Activated T-helper 2 cell treated with anti-CD3 and anti-CD28 coated beads, Interferon-gamma antibody, Interleukin-2, Interleukin-4, amounts not matched to agents 10 μg/mL and 5 μg/mL and 100 μg/mL, durations not matched to agents 14 hours and 24 hours and 36 hours (primary cell): ENCODE results near the gene COPS9. TPM values are rescaled to one million over a fixed set of nuclear protein-coding genes. Genes with fewer than 3 reads are reported as not detected.

Experiments used
- DNase-seq: peaks from one replicate; pipeline ENCODE4 v3.0.0; 2021; ENCODE audit warnings: low spot score
- H3K27ac Mint-ChIP-seq: one replicate; pipeline ENCODE4 v1.8.0; 2021; ENCODE audit warnings: mixed read lengths
- H3K27me3 Mint-ChIP-seq: one replicate; pipeline ENCODE4 v1.8.0; 2021; ENCODE audit warnings: low read depth, mixed read lengths
- H3K36me3 Mint-ChIP-seq: one replicate; pipeline ENCODE4 v1.8.0; 2021; ENCODE audit warnings: low read depth, mixed read lengths
- H3K4me1 Mint-ChIP-seq: one replicate; pipeline ENCODE4 v1.8.0; 2021; ENCODE audit warnings: low read depth, mixed read lengths
- H3K4me3 Mint-ChIP-seq: one replicate; pipeline ENCODE4 v1.8.0; 2021; ENCODE audit warnings: low read depth, mild to moderate bottlenecking, moderate library complexity, mixed read lengths
- H3K9me3 Mint-ChIP-seq: one replicate; pipeline ENCODE4 v1.8.0; 2021; ENCODE audit warnings: mixed read lengths
- intact Hi-C: fragments of 100-400 bp; cut with micrococcal nuclease; formaldehyde crosslinking; loops from one replicate; pipeline ENCODE4 v1.15.1; 2023
- total RNA-seq: library from RNA; stranded (reverse); gene quantifications from 2 replicates; pipeline ENCODE4 v1.2.3, GENCODE V29; 2022

Gene COPS9
- total RNA-seq, 1 donor from 2014 or later: 112 TPM

DNA sequence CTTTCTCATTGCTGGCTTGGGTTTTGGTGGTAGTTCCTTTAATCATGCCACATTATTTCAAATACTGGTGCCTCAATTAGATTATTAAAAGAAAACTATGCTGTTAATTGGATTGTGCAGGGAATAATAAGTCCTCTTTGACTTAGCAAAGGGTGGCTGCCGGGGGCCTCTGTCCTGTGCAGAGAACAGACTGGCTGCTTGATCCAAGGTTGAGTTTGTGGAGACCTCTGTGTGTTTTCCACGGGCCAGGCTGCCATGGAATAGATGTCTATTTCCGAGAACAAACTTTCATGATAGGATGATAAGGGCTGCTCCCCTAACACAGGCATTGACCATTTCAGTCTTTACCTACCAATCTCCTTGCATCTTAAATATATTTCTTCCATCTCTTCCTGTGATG lies 34.8 kb upstream of the COPS9 start:
- H3K9me3 Mint-ChIP-seq: no peaks in the 10 kb centered on the region
- H3K36me3 Mint-ChIP-seq: no peaks in the 10 kb centered on the region
- peaks cover 6% of the 10 kb centered on the region for H3K27me3 Mint-ChIP-seq
- H3K27ac Mint-ChIP-seq: no peak overlapping the region
- no peak overlapping the region for H3K4me3 Mint-ChIP-seq
- intact Hi-C loops: no loop called here
- no peaks in the 10 kb centered on the region for H3K4me1 Mint-ChIP-seq
- DNase-seq: no peak

- H3K36me3 Mint-ChIP-seq: no peaks in the 10 kb centered on the region
- intact Hi-C loops: no loop called here
- peaks cover 2% of the 10 kb centered on the region for H3K27me3 Mint-ChIP-seq
- no peaks in the 10 kb centered on the region for H3K4me1 Mint-ChIP-seq
- DNase-seq: no peak
- no peak overlapping the region for H3K27ac Mint-ChIP-seq
- H3K4me3 Mint-ChIP-seq: no peak overlapping the region
- H3K9me3 Mint-ChIP-seq: no peaks in the 10 kb centered on the region
Measured at GRCh38 chr2:240170354-240170735, 34.2 kb upstream of the COPS9 start.

- H3K36me3 Mint-ChIP-seq: no peaks in the 10 kb centered on the region
- no peaks in the 10 kb centered on the region for H3K4me1 Mint-ChIP-seq
- H3K27ac Mint-ChIP-seq: no peak overlapping the region
- intact Hi-C loops: no loop called here
- no peaks in the 10 kb centered on the region for H3K27me3 Mint-ChIP-seq
- no peak overlapping the region for H3K4me3 Mint-ChIP-seq
- DNase-seq: no peak
- H3K9me3 Mint-ChIP-seq: no peaks in the 10 kb centered on the region
Measured at GRCh38 chr2:240169486-240170353, 33.6 kb upstream of the COPS9 start.

DNA sequence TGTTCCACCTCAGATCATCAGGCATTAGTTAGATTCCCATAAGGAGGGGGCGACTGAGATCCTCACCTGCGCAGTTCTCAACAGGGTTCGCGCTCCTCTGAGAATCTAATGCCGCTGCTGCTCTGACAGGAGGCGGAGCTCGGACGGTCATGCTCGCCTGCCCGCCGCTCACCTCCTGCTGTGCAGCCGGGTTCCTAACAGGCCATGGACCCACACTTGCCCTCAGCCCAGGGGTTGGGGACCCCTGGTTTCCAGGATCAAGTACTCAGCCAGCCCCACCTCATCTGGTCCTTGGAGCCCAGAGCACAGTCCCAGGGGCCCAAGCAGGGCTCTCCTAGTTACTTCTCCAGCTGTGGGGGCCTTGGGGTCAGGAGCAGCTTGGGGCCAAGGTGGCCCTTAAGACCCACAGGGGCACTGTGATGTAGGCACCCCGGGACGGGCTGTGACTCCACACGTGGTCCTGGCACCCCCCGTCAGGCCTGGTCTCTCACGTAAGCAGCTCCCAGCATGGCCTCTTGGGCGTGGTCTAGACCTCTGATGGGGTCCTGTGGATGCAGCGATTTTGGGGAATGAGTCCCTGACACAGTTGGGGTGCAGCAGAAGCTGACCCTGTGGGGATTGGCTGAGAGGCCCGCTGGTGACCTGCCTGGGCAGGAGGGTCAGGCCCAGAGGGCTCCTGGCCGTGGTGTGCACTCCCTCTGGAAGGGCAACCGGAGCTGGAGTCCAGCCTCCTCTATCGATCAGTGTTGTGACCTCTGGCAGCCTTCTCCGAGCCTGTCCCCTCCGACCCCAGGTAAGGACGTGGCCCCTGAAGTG lies 32.6 kb upstream of the COPS9 start:
- H3K4me1 Mint-ChIP-seq: no peaks in the 10 kb centered on the region
- no peak for DNase-seq
- intact Hi-C loops: no loop called here
- no peaks in the 10 kb centered on the region for H3K27me3 Mint-ChIP-seq
- peaks cover 6% of the 10 kb centered on the region for H3K9me3 Mint-ChIP-seq
- no peak overlapping the region for H3K4me3 Mint-ChIP-seq
- H3K36me3 Mint-ChIP-seq: no peaks in the 10 kb centered on the region
- H3K27ac Mint-ChIP-seq: no peak overlapping the region

GRCh38 chr2:240168041-240168440 lies 31.9 kb upstream of the COPS9 start:
- H3K27me3 Mint-ChIP-seq: no peaks in the 10 kb centered on the region
- H3K27ac Mint-ChIP-seq: no peak overlapping the region
- no peaks in the 10 kb centered on the region for H3K36me3 Mint-ChIP-seq
- DNase-seq: no peak
- intact Hi-C loops: no loop called here
- H3K9me3 Mint-ChIP-seq: peaks cover 6% of the 10 kb centered on the region
- H3K4me1 Mint-ChIP-seq: no peaks in the 10 kb centered on the region
- no peak overlapping the region for H3K4me3 Mint-ChIP-seq

DNA sequence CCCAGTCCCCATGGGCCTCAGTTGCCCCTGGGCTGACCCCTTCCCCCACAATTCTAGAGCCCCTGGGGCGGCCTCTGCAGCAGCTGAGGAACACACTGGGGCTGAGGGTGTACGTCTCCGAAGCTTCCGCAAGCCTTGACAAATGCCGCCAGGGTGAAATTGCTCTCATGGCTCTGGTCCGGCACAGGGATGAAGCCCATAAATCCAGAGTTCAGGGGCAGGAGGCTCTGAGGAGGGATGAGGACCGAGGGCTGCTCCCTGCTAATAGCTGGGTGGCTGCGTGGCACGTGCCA lies 31.4 kb upstream of the COPS9 start:
- H3K36me3 Mint-ChIP-seq: no peaks in the 10 kb centered on the region
- no peak overlapping the region for H3K27ac Mint-ChIP-seq
- DNase-seq: no peak
- no peak overlapping the region for H3K4me3 Mint-ChIP-seq
- peaks cover 6% of the 10 kb centered on the region for H3K9me3 Mint-ChIP-seq
- intact Hi-C loops: no loop called here
- H3K27me3 Mint-ChIP-seq: no peaks in the 10 kb centered on the region
- no peaks in the 10 kb centered on the region for H3K4me1 Mint-ChIP-seq

GRCh38 chr2:240166761-240167587 lies 30.9 kb upstream of the COPS9 start:
- Mint-ChIP-seq H3K4me1 (no peaks in the 10 kb centered on the region), H3K9me3 (peaks cover 6% of the 10 kb centered on the region), H3K27me3 (no peaks in the 10 kb centered on the region), H3K27ac (no peak overlapping the region), H3K36me3 (no peaks in the 10 kb centered on the region), H3K4me3 (no peak overlapping the region)
- intact Hi-C loops: no loop called here
- no peak for DNase-seq

- no peak for DNase-seq
- no peak overlapping the region for H3K27ac Mint-ChIP-seq
- intact Hi-C loops: no loop called here
- no peaks in the 10 kb centered on the region for H3K4me1 Mint-ChIP-seq
- peaks cover 6% of the 10 kb centered on the region for H3K9me3 Mint-ChIP-seq
- no peaks in the 10 kb centered on the region for H3K36me3 Mint-ChIP-seq
- H3K27me3 Mint-ChIP-seq: no peaks in the 10 kb centered on the region
- no peak overlapping the region for H3K4me3 Mint-ChIP-seq
Measured at GRCh38 chr2:240166191-240166590, 30.1 kb upstream of the COPS9 start.

DNA sequence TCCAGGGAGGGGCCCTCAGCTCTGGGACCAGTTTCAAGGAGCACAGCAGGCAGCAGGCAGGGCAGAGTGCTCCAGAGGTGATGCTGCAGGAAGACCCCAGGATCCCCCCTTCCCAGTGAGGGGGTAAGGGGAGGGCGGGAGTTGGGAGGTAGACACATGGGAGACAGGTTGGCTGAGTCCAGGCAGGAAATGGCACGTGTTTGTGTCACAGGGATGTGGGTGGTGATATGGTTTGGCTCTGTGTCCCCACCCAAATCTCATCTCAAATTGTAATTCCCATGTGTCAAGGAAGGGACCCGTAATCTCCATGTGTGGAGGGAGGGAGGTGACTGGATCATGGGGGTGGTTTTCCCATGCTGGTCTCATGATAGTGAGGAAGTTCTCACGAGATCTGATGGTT lies 29.6 kb upstream of the COPS9 start:
- Mint-ChIP-seq H3K4me3 (no peak overlapping the region), H3K27me3 (no peaks in the 10 kb centered on the region), H3K9me3 (peaks cover 6% of the 10 kb centered on the region), H3K27ac (no peak overlapping the region), H3K36me3 (no peaks in the 10 kb centered on the region), H3K4me1 (no peaks in the 10 kb centered on the region)
- intact Hi-C loops: no loop called here
- DNase-seq: no peak

DNA sequence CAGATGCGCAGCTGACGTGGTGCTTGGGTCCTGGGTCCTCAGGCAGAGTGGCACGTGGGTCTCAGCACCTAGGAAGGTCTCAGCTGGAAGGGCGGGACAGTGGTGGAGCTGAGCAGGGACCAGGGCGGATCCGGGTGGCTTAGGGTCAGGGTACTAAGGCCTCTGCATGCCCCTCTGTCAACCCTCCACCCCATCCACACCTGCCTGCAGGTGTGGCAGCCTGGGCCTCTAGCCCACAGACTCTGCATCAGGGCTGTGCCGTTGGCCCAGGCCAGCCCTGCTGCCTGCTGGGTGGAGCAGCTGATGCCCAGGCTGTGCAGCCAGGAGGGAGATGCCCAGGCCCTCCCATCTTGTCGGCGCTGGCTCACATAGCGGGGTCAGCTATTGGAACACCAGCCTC lies 28.9 kb upstream of the COPS9 start:
- Mint-ChIP-seq H3K27me3 (no peaks in the 10 kb centered on the region), H3K4me3 (no peak overlapping the region), H3K9me3 (peaks cover 6% of the 10 kb centered on the region), H3K27ac (no peak overlapping the region), H3K4me1 (no peaks in the 10 kb centered on the region), H3K36me3 (no peaks in the 10 kb centered on the region)
- DNase-seq: no peak
- intact Hi-C loops: no loop called here

DNA sequence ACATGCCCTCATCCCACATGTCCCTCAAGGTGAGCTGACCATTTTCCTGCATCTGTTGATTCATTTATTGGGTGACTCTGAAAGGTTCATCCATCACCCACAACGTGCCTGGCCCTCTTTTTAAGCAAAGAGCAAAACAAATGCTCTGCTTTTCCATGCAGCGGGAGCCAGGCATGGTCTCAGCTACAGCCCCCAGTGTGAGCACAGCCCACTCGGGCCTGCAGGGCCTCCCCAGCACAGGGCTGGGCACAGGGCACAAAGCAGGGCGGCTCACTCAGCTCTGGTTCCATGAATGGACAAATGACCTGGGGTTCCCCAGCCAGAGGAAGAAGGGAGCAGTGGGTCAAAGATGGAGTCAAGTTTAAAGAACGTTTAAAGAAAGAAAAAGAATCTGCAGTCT lies 28.5 kb upstream of the COPS9 start:
- no peaks in the 10 kb centered on the region for H3K4me1 Mint-ChIP-seq
- H3K36me3 Mint-ChIP-seq: no peaks in the 10 kb centered on the region
- H3K27me3 Mint-ChIP-seq: no peaks in the 10 kb centered on the region
- no peak overlapping the region for H3K4me3 Mint-ChIP-seq
- H3K27ac Mint-ChIP-seq: no peak overlapping the region
- H3K9me3 Mint-ChIP-seq: peaks cover 6% of the 10 kb centered on the region
- no peak for DNase-seq
- intact Hi-C loops: no loop called here

DNA sequence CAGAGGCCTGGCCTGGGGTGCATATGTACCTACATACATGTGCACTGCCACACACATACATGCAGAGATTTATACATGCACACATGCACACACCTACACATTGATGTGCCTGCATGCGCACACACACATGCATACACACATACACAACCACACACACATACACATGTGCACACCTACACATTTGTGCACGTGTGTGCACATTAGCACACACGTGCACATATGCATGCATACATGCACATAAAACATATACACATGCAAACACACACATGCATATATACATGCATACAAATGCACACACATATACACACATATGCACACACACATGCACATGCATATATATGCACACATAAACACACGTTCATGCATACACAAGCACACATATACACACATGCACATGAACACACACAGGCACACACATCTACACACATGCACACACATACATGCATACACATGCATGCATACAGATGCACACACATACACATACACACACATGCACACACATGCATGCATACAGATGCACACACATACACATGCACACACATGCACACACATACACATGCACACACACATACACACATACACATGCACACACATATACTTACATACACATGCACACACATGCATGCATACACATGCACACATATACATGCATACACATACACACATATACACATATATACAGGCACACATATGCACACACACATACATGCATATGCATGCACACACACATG lies 27.9 kb upstream of the COPS9 start:
- no peaks in the 10 kb centered on the region for H3K4me1 Mint-ChIP-seq
- no peaks in the 10 kb centered on the region for H3K27me3 Mint-ChIP-seq
- H3K36me3 Mint-ChIP-seq: no peaks in the 10 kb centered on the region
- intact Hi-C loops: no loop called here
- no peak overlapping the region for H3K27ac Mint-ChIP-seq
- DNase-seq: no peak
- no peak overlapping the region for H3K4me3 Mint-ChIP-seq
- H3K9me3 Mint-ChIP-seq: peaks cover 6% of the 10 kb centered on the region
